ENCODE measurements around the gene TTC9.

The TTC9 gene

GRCh38 chr14:70711451-70711850 lies 69.7 kb downstream of the TTC9 start:
- no peak overlapping the region for H3K4me3 ChIP-seq (ENCODE audit: low read depth, low read length)

- no peak overlapping the region for H3K4me3 ChIP-seq (ENCODE audit: low read depth, low read length)
Measured at GRCh38 chr14:70713096-70713495, 71.4 kb downstream of the TTC9 start.

GRCh38 chr14:70713511-70713916 lies 71.8 kb downstream of the TTC9 start:
- H3K4me3 ChIP-seq (ENCODE audit: low read depth, low read length): no peak overlapping the region

- no peak overlapping the region for H3K4me3 ChIP-seq (ENCODE audit: low read depth, low read length)
Measured at GRCh38 chr14:70714055-70714550, 72.4 kb downstream of the TTC9 start.

GRCh38 chr14:70716483-70716882 lies 74.8 kb downstream of the TTC9 start:
- H3K4me3 ChIP-seq (ENCODE audit: low read depth, low read length): no peak overlapping the region

- H3K4me3 ChIP-seq (ENCODE audit: low read depth, low read length): no peak overlapping the region
Measured at GRCh38 chr14:70716958-70717357, 75.2 kb downstream of the TTC9 start.

GRCh38 chr14:70718383-70719118 lies 76.8 kb downstream of the TTC9 start:
- H3K4me3 ChIP-seq (ENCODE audit: low read depth, low read length): no peak overlapping the region

- H3K4me3 ChIP-seq (ENCODE audit: low read depth, low read length): no peak overlapping the region
Measured at GRCh38 chr14:70721542-70721941, 79.8 kb downstream of the TTC9 start.

- no peak overlapping the region for H3K4me3 ChIP-seq (ENCODE audit: low read depth, low read length)
Measured at GRCh38 chr14:70722418-70722817, 80.7 kb downstream of the TTC9 start.

- no peak overlapping the region for H3K4me3 ChIP-seq (ENCODE audit: low read depth, low read length)
Measured at GRCh38 chr14:70723276-70723675, 81.6 kb downstream of the TTC9 start.

GRCh38 chr14:70724110-70724509 lies 82.4 kb downstream of the TTC9 start:
- no peak overlapping the region for H3K4me3 ChIP-seq (ENCODE audit: low read depth, low read length)

GRCh38 chr14:70724944-70725343 lies 83.2 kb downstream of the TTC9 start:
- H3K4me3 ChIP-seq (ENCODE audit: low read depth, low read length): no peak overlapping the region

All from iPS-11a (cell line).